Ectodermal cell (in vitro differentiated cells): Measurements from ENCODE around the gene NCCRP1.

Experiments used
- H3K27ac ChIP-seq: 2 replicates; pipeline ENCODE4 v1.7.0; 2013; ENCODE audit warnings: mild to moderate bottlenecking, low read depth, low read length; ENCODE audit not compliant: insufficient read depth, poor library complexity, severe bottlenecking
- H3K27me3 ChIP-seq: 2 replicates; pipeline ENCODE4 v1.7.0; 2013; ENCODE audit warnings: mild to moderate bottlenecking, low read length; ENCODE audit not compliant: insufficient read depth, control insufficient read depth, poor library complexity, severe bottlenecking
- H3K36me3 ChIP-seq: one replicate; pipeline ENCODE4 v1.7.0; 2013; ENCODE audit warnings: low read length; ENCODE audit not compliant: control insufficient read depth, insufficient read depth
- H3K4me1 ChIP-seq: one replicate; pipeline ENCODE4 v1.7.0; 2013; ENCODE audit warnings: low read length; ENCODE audit not compliant: control insufficient read depth, insufficient read depth
- H3K4me3 ChIP-seq: 2 replicates; pipeline ENCODE4 v1.7.0; 2013; ENCODE audit warnings: low read depth, low read length, control low read depth; ENCODE audit not compliant: insufficient read depth
- H3K9me3 ChIP-seq: 2 replicates; pipeline ENCODE4 v1.7.0; 2013; ENCODE audit warnings: mild to moderate bottlenecking, low read length, moderate library complexity; ENCODE audit not compliant: control insufficient read depth
- WGBS, 2 experiments: methylation state at CpG; one replicate each; pipeline ENCODE4 v1.1.7; 2013; ENCODE audit warnings: missing lambda C conversion rate in 2 of 2; 5-methylcytosine and 5-hydroxymethylcytosine counted together

Gene NCCRP1

DNA sequence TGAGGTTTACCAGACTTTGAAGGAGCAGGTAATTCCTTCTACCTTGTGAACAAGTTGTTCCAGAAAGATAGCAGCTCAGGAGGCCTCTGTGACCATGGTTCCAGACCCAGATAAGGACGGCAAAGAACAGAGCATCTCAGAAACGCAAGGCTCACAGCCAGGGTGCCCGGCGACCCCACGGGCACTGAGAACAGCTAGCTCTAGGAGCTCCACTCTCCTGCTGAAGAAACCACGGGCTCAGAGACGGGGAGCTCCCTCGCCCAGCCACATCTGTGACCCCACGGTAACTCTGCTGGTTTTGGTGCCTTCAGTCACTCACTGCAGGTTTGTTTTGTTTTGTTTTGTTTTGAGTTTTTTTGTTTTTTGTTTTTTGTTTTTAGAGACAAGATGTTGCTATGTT lies 16.0 kb upstream of the NCCRP1 start:
- no peak overlapping the region for H3K27ac ChIP-seq
- WGBS, 2 experiments, result 94 to 95% methylated on average over 9 of the region's 9 CpGs
- H3K4me3 ChIP-seq, result no peak overlapping the region

DNA sequence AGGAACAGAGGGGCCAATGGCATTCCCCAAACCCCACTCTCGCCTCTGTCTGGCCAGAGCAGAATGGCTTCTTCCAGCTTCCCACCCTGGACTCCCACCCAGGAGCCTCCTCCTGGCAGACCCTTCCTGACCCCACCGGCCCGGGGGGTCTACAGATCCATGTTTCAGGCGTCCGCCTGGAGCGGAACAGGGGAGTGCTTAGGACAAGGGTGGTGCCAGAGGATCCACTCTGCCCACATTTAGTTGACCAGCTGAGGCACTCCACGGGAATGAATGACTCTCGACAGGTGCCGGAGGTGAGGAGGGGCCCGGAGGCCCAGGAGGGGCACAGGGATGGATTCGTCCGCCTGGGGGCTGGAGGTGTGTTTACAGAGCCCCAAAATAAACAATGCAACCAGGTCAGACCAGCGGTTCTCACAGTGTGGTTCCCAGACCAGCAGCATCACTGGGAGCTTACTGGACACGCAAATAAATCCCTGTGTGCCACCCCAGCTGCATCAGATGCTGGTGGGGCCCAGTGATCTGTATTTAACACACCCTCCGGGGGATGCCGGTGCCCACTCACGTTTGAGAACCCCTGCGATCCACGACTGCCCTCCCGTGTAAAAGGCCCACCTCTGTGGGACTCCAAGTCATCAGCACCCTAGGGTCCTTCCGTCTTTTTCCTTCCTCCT lies 15.1 kb upstream of the NCCRP1 start:
- whole genome bisulfite sequencing, 2 experiments, result 92 to 96% methylated on average over 21 of the region's 21 CpGs
- H3K9me3 ChIP-seq, result no peaks in the 10 kb centered on the region
- no peak overlapping the region for H3K27ac ChIP-seq
- no peaks in the 10 kb centered on the region for H3K27me3 ChIP-seq
- H3K4me3 ChIP-seq, result no peak overlapping the region
- H3K4me1 ChIP-seq, result no peaks in the 10 kb centered on the region
- H3K36me3 ChIP-seq, result peaks cover 9% of the 10 kb centered on the region

More for the DNA sequence above, 16.0 kb upstream of the NCCRP1 start:
- Histone ChIP-seq H3K9me3 (no peaks in the 10 kb centered on the region), H3K27me3 (no peaks in the 10 kb centered on the region), H3K36me3 (peaks cover 14% of the 10 kb centered on the region), H3K4me1 (no peaks in the 10 kb centered on the region)

DNA sequence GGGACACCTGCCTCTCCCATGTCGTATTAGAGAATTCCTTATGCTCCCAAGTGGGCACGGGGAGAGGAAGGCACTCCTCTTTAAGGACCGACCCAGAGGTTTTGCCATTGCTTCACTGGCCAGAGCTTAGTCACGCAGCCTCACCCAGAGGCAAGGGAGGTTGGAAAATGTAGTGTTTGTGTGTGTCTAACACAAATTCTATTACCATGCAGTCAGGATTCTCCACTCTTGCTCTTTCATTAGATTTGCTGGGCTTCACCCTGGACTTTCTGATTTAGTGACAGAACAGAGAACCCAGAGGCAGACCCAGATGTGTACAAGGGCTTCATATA lies 14.6 kb upstream of the NCCRP1 start:
- Histone ChIP-seq H3K9me3 (no peaks in the 10 kb centered on the region), H3K27ac (no peak overlapping the region), H3K27me3 (no peaks in the 10 kb centered on the region), H3K4me3 (no peak overlapping the region), H3K4me1 (no peaks in the 10 kb centered on the region), H3K36me3 (peaks cover 9% of the 10 kb centered on the region)
- WGBS, 2 experiments, result 95 to 97% methylated on average over 4 of the region's 4 CpGs

DNA sequence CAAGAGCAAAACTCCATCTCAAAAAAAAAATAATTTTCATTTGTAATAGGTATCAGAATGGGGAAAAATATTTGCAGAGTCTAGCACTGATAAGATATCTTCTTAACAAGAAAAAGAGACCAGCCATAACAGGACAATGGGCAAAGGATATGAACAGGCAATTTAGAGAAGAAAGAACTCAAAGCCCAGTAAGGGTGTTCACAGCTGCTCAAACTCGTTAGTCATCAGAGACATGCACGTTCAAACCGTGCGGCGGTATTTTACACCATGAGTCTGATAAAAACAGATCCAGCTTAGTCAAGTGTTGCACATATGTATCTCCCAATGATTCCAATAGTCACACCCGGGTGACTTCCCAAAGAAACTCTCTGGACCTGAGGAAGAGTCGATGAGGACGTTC lies 13.7 kb upstream of the NCCRP1 start:
- Histone ChIP-seq H3K9me3 (no peaks in the 10 kb centered on the region), H3K4me3 (no peak overlapping the region), H3K36me3 (peaks cover 9% of the 10 kb centered on the region), H3K4me1 (no peaks in the 10 kb centered on the region), H3K27me3 (no peaks in the 10 kb centered on the region), H3K27ac (no peak overlapping the region)
- WGBS, 2 experiments, result 92 to 94% methylated on average over 8 of the region's 8 CpGs

DNA sequence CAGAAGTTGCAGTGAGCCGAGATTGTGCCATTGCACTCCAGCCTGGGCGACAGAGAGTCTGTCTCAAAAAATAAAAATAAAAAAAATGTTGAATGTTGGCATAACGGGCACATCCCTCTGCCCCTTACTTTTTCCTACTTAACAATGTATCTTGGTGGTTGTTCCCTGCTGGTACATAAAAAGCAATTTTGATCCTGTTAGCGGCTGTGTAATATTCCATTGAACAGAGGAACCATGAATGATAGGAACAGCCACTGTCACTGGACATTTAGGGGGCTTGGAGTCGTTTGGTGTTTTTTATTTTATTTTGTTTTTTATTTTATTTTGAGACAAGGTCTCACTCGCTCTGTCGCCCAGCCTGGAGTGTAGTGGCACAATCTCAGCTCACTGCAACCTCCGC lies 10.4 kb upstream of the NCCRP1 start:
- no peaks in the 10 kb centered on the region for H3K4me1 ChIP-seq
- H3K36me3 ChIP-seq, result no peaks in the 10 kb centered on the region
- no peak overlapping the region for H3K27ac ChIP-seq
- 92% methylated on average over 8 of the region's 8 CpGs for WGBS, 2 experiments
- no peaks in the 10 kb centered on the region for H3K9me3 ChIP-seq
- no peak overlapping the region for H3K4me3 ChIP-seq
- H3K27me3 ChIP-seq, result no peaks in the 10 kb centered on the region

DNA sequence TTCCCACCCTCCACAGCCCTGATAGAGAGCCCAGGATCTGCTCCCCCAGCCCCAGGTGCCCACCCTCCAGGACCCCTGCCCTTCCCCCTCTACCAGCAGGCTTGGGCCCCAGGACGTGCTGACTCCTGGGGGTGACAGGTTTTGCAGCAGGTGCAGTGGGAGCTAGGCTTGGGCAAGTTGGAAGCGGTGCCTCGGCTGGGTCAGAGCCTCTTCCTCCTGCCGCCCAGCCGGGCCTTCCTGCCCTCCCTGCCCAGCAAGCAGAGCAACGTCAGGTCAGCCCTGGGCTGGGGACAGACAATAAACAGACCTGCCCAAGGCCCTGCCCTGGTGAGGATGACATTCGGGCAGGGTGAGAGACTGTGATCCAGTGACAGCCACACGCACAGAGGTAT lies 9.2 kb upstream of the NCCRP1 start:
- H3K9me3 ChIP-seq, result no peaks in the 10 kb centered on the region
- 70 to 77% methylated on average over 8 of the region's 8 CpGs for WGBS, 2 experiments
- H3K27ac ChIP-seq, result no peak overlapping the region
- no peaks in the 10 kb centered on the region for H3K36me3 ChIP-seq
- no peak overlapping the region for H3K4me3 ChIP-seq
- H3K27me3 ChIP-seq, result no peaks in the 10 kb centered on the region
- H3K4me1 ChIP-seq, result no peaks in the 10 kb centered on the region

DNA sequence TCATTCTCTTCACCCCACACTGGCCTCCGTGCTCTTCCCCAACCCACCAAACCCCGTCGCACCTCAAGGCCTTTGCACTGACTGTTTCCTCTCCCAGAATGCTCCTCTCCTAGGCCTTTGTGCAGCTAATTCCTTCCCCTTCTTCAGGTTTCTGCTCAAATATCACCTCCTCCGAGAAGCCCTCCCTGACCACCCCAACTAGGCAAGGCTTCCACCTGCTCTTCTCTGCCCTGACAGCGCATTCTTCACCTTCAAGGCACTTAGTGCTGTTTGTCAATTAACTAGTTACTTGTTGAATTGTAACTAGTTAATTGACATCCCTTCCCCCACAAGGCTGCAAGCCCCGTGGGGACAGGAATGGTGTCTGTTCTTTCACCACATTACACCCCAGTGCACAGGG lies 7.8 kb upstream of the NCCRP1 start:
- H3K27me3 ChIP-seq, result no peaks in the 10 kb centered on the region
- no peak overlapping the region for H3K4me3 ChIP-seq
- no peaks in the 10 kb centered on the region for H3K4me1 ChIP-seq
- H3K36me3 ChIP-seq, result no peaks in the 10 kb centered on the region
- 83% methylated on average over 6 of the region's 6 CpGs for WGBS, 2 experiments
- no peak overlapping the region for H3K27ac ChIP-seq
- H3K9me3 ChIP-seq, result no peaks in the 10 kb centered on the region

DNA sequence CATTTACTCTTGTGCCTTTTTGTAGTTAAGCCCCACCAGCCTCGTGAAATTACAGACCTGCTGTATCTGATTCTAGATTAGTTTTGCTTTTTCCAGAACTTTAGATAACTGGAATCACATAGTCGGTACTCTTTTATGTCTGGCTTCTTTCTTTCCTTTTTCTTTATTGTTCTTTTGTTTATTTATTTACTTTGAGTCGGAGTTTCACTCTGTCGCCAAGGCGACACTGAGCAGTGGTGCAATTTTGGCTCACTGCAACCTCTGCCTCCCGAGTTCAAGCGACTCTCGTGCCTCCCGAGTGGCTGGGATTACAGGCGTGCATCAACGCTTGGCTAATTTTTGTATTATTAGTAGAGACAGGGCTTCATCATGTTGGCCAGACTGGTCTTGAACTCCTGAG lies 6.0 kb upstream of the NCCRP1 start:
- no peak overlapping the region for H3K27ac ChIP-seq
- H3K27me3 ChIP-seq, result peaks cover 2% of the 10 kb centered on the region
- H3K36me3 ChIP-seq, result no peaks in the 10 kb centered on the region
- no peaks in the 10 kb centered on the region for H3K9me3 ChIP-seq
- no peak overlapping the region for H3K4me3 ChIP-seq
- WGBS, 2 experiments, result 80% methylated on average over 11 of the region's 11 CpGs
- no peaks in the 10 kb centered on the region for H3K4me1 ChIP-seq

DNA sequence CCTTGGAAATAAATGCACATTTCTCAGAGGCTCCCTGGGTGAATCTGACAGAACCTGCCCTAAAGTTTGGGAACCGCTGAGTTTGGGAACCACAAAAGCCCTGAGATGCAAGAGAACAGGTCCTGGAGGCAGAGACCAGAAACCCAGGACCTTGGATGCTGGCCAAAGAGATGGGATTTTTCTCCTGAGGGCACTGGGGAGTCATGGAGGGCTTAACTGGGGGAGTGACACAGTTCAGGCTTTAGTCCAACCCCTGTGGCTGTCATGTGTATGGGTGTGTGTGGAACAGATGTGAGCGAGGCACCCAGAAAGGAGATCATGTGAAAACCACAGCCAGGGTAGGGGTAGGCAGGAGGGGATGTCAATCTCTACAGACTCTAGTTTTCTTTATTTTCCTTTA lies 3.9 kb upstream of the NCCRP1 start:
- Histone ChIP-seq H3K27me3 (peaks cover 23% of the 10 kb centered on the region), H3K4me3 (no peak overlapping the region), H3K4me1 (peaks cover 6% of the 10 kb centered on the region), H3K27ac (no peak overlapping the region), H3K9me3 (no peaks in the 10 kb centered on the region), H3K36me3 (no peaks in the 10 kb centered on the region)
- 91 to 96% methylated on average over 2 of the region's 2 CpGs for WGBS, 2 experiments

DNA sequence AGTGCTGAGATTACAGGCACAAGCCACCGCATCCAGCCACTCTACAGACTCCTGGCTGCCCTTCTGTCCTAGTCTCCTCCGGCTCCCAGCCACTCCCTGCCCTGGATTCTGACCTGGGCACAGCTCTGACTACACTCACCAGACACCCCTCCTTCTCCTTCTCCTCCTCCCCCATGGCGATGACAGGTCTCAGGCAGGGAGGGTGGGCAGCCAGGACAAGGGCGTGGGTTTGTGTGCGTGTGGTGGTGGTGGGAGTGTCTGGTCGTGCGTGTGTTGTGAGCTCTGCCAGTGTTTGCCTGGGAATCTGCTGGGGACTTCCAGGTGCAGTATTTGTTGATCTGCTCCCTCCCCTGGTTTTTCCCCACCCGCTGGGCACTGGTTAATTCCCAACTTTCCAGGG lies 3.0 kb upstream of the NCCRP1 start:
- Histone ChIP-seq H3K4me3 (no peak overlapping the region), H3K27me3 (peaks cover 33% of the 10 kb centered on the region), H3K4me1 (peaks cover 6% of the 10 kb centered on the region), H3K9me3 (no peaks in the 10 kb centered on the region), H3K36me3 (no peaks in the 10 kb centered on the region), H3K27ac (no peak overlapping the region)
- 46 to 49% methylated on average over 7 to 8 of the region's 8 CpGs for WGBS, 2 experiments
